ENCODE measurements around the gene NUDT16L1. TPM values are rescaled to one million over a fixed set of nuclear protein-coding genes. Genes with fewer than 3 reads are reported as not detected.

NUDT16L1 gene
- total RNA-seq, 1 donor from 2014 or later, result 21.1 TPM

DNA sequence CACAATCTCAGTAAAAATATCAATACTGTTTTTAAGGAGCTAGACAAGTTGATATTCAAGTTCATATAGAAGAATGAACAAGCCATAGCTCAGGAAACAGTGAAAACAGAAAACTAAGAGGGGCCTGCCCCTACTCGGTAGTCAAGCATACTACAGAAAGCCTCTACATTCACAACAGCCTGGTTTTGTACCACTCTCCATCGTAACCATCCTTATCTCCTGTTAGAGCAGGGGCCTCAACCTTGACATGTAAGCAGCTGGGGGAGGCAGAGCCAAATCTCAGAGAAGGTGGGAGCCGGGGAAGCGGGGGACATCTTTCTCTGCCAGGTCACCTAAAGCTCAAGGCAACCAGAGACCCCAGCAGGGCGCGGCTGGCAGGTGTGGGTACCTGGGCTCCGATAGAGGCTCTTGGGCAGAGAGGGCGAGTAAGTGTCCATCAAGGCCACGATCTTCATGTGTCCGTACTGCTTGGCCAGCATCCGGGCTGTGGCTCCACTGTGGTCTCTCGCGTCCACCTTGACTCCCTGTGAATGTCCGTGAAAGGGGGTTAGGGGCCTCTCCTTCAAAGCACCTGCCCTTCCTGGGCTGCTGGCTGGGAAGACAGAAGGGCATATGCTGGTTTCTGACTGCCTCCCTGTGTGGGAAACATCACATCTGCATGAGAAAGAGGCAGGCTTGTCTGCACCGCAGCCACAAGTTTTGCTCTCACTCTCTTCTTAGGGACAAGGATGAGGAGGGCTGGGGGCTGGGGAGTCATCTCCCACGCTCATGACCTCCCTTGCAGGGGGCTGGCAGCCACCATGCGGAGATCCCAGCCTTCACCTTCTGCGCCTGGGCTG is 20.5 kb downstream of the NUDT16L1 start:
- Histone ChIP-seq H3K36me3 (ENCODE audit: control insufficient read depth, insufficient read depth, low read length) (peaks cover 5% of the 10 kb centered on the region), H3K4me3 (ENCODE audit: low read depth, low read length) (no peak overlapping the region), H3K27me3 (ENCODE audit: control insufficient read depth, insufficient read depth, low read length) (no peaks in the 10 kb centered on the region)
- FAIRE-seq, result no peak
- DNase-seq (ENCODE audit: low read depth), result no peak
- TF ChIP-seq, protein P1, sequence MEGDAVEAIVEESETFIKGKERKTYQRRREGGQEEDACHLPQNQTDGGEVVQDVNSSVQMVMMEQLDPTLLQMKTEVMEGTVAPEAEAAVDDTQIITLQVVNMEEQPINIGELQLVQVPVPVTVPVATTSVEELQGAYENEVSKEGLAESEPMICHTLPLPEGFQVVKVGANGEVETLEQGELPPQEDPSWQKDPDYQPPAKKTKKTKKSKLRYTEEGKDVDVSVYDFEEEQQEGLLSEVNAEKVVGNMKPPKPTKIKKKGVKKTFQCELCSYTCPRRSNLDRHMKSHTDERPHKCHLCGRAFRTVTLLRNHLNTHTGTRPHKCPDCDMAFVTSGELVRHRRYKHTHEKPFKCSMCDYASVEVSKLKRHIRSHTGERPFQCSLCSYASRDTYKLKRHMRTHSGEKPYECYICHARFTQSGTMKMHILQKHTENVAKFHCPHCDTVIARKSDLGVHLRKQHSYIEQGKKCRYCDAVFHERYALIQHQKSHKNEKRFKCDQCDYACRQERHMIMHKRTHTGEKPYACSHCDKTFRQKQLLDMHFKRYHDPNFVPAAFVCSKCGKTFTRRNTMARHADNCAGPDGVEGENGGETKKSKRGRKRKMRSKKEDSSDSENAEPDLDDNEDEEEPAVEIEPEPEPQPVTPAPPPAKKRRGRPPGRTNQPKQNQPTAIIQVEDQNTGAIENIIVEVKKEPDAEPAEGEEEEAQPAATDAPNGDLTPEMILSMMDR (IDR thresholded peaks at IDR 0.05; ENCODE audit: insufficient read depth, low read length, severe bottlenecking), result no peak

DNA sequence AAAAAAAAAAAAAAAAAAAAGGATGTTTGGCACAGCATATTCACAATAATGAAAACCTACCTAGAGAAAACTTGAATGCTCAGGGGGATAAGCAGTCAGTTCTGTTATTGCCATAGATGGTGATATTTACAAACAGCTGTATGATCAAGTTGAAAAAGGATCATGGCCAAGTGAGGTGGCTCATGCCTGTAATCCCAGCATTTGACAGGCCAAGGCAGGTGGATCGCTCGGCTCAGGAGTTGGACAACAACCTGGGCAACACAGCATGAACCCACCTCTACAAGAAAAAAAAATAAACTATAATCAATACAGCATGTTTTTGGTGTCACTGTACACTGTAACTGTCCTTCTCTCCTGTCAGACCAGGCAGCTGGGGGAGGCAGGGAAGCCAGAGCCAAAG is 21.6 kb downstream of the NUDT16L1 start:
- FAIRE-seq, result no peak
- H3K36me3 ChIP-seq (ENCODE audit: control insufficient read depth, insufficient read depth, low read length), result peaks cover 5% of the 10 kb centered on the region

DNA sequence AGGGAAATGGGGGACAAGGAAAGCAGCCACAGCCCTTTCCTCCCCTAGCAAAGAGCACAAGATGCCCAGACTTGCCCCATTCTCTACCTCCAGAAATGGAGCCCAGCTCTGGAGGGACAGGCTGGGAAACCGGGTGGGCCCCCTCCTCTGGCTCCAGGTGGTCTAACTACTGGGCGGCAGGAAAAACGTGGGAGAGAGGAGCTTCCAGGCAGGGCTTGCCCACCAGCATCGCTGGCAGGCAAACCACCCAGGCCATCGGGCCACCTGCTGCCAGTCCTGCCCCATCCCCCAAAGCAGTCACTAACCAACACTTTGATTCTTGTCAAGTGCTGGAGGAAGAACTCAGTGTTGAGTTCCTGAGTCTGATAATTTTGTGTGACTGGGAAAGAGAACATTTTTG is 25.1 kb downstream of the NUDT16L1 start:
- FAIRE-seq, result no peak
- Histone ChIP-seq H3K36me3 (ENCODE audit: control insufficient read depth, insufficient read depth, low read length) (peaks cover 5% of the 10 kb centered on the region), H3K4me3 (ENCODE audit: low read depth, low read length) (no peak overlapping the region), H3K27me3 (ENCODE audit: control insufficient read depth, insufficient read depth, low read length) (no peaks in the 10 kb centered on the region)
- TF ChIP-seq, protein P1 (IDR thresholded peaks at IDR 0.05; ENCODE audit: insufficient read depth, low read length, severe bottlenecking), result no peak
- DNase-seq (ENCODE audit: low read depth), result no peak

More for the DNA sequence above, 21.6 kb downstream of the NUDT16L1 start:
- DNase-seq (ENCODE audit: low read depth), result no peak
- TF ChIP-seq, protein P1 (IDR thresholded peaks at IDR 0.05; ENCODE audit: insufficient read depth, low read length, severe bottlenecking), result no peak
- no peak overlapping the region for H3K4me3 ChIP-seq (ENCODE audit: low read depth, low read length)
- H3K27me3 ChIP-seq (ENCODE audit: control insufficient read depth, insufficient read depth, low read length), result no peaks in the 10 kb centered on the region

DNA sequence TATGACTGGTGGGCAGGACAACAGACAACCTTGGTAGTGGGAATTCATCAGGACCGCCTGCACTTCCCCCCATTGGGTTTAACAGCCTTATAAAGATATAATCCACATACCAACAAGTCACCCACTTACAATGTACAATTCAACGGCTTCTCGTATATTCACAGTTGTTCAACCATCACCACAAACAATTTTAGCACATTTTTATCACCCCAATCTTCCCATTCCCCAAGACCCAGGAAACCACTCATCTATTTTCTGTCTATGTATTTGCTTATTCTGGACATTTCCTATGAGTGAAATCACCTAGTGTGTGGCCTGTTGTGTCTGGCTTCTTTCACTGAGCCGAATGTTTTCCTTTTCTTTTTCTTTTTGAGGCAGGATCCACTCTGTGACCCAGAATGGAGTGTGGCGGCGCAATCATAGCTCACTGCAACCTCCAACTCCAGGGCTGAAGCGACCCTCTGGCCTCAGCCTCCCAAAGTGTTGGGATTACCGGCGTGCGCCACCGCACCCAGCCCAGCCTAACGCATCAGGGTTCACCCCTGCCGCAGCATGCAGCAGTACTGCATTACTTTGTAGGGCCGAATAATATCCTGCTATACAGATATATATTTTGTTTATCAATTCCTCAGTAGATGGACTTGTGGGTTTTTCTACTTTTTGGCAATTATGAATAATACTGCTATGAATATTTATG is 29.9 kb downstream of the NUDT16L1 start:
- no peak for FAIRE-seq
- Histone ChIP-seq H3K4me3 (ENCODE audit: low read depth, low read length) (no peak overlapping the region), H3K27me3 (ENCODE audit: control insufficient read depth, insufficient read depth, low read length) (no peaks in the 10 kb centered on the region), H3K36me3 (ENCODE audit: control insufficient read depth, insufficient read depth, low read length) (peaks cover 9% of the 10 kb centered on the region)
- TF ChIP-seq, protein P1 (IDR thresholded peaks at IDR 0.05; ENCODE audit: insufficient read depth, low read length, severe bottlenecking), result no peak
- no peak for DNase-seq (ENCODE audit: low read depth)

DNA sequence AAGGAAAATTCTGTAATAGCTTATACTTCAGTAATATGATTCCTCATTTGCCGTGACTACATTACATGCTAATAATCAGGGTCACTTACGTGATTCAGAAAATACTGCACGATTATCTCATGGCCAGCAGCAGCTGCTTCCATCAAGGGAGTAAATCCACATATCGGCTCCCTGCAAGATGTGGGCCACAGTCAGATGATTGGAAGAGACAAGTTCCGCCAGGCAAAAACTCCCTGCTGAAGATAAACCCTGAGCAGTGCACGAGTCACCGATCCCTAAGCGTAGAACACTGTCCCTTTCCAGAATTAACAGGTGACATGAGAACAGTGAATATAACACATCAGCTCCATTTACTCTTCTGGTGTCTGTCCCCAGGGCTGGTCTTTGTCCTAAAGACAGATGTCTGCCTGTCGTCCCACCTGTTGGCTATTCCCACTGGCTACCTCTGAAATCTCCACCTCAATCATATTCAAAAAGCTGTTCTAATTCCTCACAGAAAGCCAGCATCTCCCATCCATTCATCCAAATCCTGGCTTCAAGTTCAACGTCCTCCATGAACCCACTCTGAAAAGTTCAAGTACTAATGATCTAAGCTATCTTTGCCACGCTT is 31.4 kb downstream of the NUDT16L1 start:
- no peak overlapping the region for H3K4me3 ChIP-seq (ENCODE audit: low read depth, low read length)
- H3K27me3 ChIP-seq (ENCODE audit: control insufficient read depth, insufficient read depth, low read length), result no peaks in the 10 kb centered on the region
- TF ChIP-seq, protein P1 (IDR thresholded peaks at IDR 0.05; ENCODE audit: insufficient read depth, low read length, severe bottlenecking), result no peak
- DNase-seq (ENCODE audit: low read depth) (no peak), FAIRE-seq (peak; percentile 81)
- H3K36me3 ChIP-seq (ENCODE audit: control insufficient read depth, insufficient read depth, low read length), result peaks cover 11% of the 10 kb centered on the region
